Activated CD8-positive, alpha-beta memory T cell treated with anti-CD3 and anti-CD28 coated beads for 1 hour (primary cell): ENCODE results near the gene RNF10.
"Not testable (repeated sequence)": the region's sequence is repeated elsewhere in the genome, so short reads cannot be mapped to it uniquely, and the experiment has no call there.

Source experiments
- DNase-seq, 2 donors: peaks; one replicate each; pipeline ENCODE4 v3.0.0-alpha.2; 2020; ENCODE audit warnings: low read depth in 1 of 2; ENCODE audit errors: extremely low read depth in 1 of 2

RNF10 gene

GRCh38 chr12:120534203-120534702, at the start of gene RNF10:
Gene RNF10, plus strand, starts transcription at chr12:120534356. Its CDS starts 456 bp downstream, at chr12:120534812.
- peak; percentile 44 to 51 for DNase-seq

- DNase-seq = no peak
Measured at GRCh38 chr12:120485961-120486881, 47.9 kb upstream of the RNF10 start.

- DNase-seq = not testable (repeated sequence)
Measured at GRCh38 chr12:120487552-120487951, 46.6 kb upstream of the RNF10 start.

GRCh38 chr12:120488057-120488640, 46.0 kb upstream of the RNF10 start:
- no peak for DNase-seq

GRCh38 chr12:120489018-120489417, 45.1 kb upstream of the RNF10 start:
- no peak for DNase-seq

GRCh38 chr12:120490325-120490724, 43.8 kb upstream of the RNF10 start:
- DNase-seq = no peak

- DNase-seq = no peak
Measured at GRCh38 chr12:120490833-120491512, 43.2 kb upstream of the RNF10 start.

GRCh38 chr12:120495186-120495730, 38.9 kb upstream of the RNF10 start:
- DNase-seq = no peak

GRCh38 chr12:120495731-120496412, 38.3 kb upstream of the RNF10 start, which contains the start of gene DYNLL1:
Gene DYNLL1, plus strand, starts transcription at chr12:120496113. Its CDS starts 309 bp downstream, at chr12:120496422.
- DNase-seq = peak; percentile 91 to 95

GRCh38 chr12:120496413-120497340, 37.5 kb upstream of the RNF10 start:
- DNase-seq = peak; percentile 16 to 33

GRCh38 chr12:120497524-120498150, 36.5 kb upstream of the RNF10 start:
- DNase-seq = no peak

GRCh38 chr12:120498870-120499515, 35.2 kb upstream of the RNF10 start:
- DNase-seq = no peak

GRCh38 chr12:120500581-120500980, 33.6 kb upstream of the RNF10 start:
- no peak for DNase-seq

- DNase-seq = no peak
Measured at GRCh38 chr12:120504587-120504986, 29.6 kb upstream of the RNF10 start.

- no peak for DNase-seq
Measured at GRCh38 chr12:120508537-120508936, 25.6 kb upstream of the RNF10 start.

GRCh38 chr12:120514002-120514401, 20.2 kb upstream of the RNF10 start:
- no peak for DNase-seq

- DNase-seq = no peak
Measured at GRCh38 chr12:120515496-120515895, 18.7 kb upstream of the RNF10 start.

GRCh38 chr12:120519324-120519723, 14.8 kb upstream of the RNF10 start:
- DNase-seq = not testable (repeated sequence)
